ENCODE results near the gene FERMT3. TPM values are rescaled to one million over a fixed set of nuclear protein-coding genes. Genes with fewer than 3 reads are reported as not detected.

The FERMT3 gene
- total RNA-seq, 2 experiments from 2014 or later: 195 to 203 TPM

DNA sequence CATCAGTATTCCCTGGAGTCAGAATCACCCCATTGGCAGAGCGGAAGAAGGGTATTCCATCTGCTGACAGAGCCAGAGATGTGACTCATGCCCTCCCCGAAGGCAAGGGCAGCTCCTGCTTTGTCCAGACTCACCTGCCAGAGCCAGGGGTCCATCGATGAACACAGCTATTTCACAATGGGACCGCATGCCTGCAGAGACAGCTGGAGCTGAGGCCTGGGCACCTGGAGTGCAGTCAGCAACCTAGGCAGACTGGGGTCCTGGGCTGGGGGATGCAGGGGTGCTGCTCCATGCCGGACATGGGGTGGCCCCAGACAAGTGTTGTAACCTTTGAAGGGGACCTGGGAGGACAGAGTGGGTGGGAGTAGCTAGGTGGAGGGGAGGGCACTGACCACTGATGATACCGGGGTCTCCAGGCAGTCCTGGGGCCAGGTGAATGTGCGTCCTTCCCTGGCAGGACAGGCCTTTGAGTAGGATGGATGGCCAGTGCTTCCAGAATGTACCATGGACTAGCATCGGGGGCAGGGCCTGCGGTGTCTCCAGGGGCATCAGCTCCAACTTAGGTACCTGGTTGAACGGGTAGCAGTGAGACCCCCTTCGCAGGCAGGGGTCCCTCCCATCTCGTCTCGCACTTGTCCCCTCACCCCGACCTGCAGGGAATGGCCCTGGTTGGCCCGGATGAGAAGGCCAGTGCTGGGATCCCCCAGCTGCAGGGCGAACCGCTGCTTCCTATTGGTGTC is 17.8 kb downstream of the FERMT3 start:
- Mint-ChIP-seq H3K4me1 (ENCODE audit: low read depth) (peaks cover 21% of the 10 kb centered on the region), H3K9me3 (no peaks in the 10 kb centered on the region), H3K27me3 (no peaks in the 10 kb centered on the region), H3K36me3 (peaks cover 8% of the 10 kb centered on the region), H3K4me3 (peak overlapping the region; percentile 88), H3K27ac (peak overlapping the region; percentile 49)
- intact Hi-C loops (cut with micrococcal nuclease): no loop called here
- no peak for DNase-seq
- CTCF ChIA-PET: interaction anchor here (0.6 to 5.2 kb wide), 4 partner anchors 8 to 107 kb away, joined by 3 to 38 read pairs (median 4); partner anchors contain the start of gene FERMT3
- POLR2A ChIA-PET: interaction anchor here (0.6 to 5.4 kb wide), 7 partner anchors 9 to 1452 kb away, joined by 3 to 66 read pairs (median 3); partner anchors contain the start of gene FERMT3

DNA sequence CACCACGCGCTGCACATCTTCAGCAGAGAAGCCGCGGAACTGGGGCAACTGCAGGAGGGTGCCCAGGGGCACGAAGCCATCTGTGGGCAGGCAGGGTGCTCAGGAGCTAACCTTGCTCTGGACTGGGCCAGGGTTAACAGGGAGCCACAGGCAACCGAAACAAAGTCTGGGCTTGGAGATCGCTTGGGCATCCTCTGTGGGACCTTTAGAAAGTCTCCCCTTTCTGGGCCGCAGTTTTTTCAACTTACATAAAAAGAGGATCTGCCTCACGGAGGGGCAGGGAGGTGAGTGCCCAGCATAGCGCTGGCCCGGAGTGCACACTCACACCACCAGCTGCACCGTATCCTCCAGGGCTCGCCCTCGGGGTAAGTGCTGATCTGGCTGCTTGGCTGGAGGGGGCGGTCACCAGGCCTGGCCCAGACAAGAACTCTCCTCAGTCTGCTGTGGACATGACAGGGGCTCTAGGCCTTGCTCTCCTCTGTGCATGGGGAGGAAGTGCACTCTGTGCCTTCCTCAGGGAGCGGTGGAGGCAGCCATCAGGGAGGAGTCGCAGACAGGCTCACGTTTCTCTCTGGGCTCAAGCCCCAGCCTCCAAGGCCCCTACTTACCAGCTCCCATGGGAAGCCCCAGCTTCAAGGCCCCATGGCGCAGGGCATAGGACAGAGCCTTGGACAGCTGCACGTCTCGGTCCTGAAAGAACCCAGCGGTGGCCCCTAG is 18.5 kb downstream of the FERMT3 start:
- POLR2A ChIA-PET: interaction anchor here (0.9 to 5.4 kb wide), 7 partner anchors 10 to 92 kb away, joined by 3 to 66 read pairs (median 6); partner anchors contain the start of genes FERMT3, PRDX5 and TRMT112
- DNase-seq: no peak
- Mint-ChIP-seq H3K27ac (peak overlapping the region; percentile 83), H3K4me3 (peak overlapping the region; percentile 88), H3K9me3 (no peaks in the 10 kb centered on the region), H3K4me1 (ENCODE audit: low read depth) (peaks cover 27% of the 10 kb centered on the region), H3K27me3 (no peaks in the 10 kb centered on the region), H3K36me3 (peaks cover 7% of the 10 kb centered on the region)
- intact Hi-C loops (cut with micrococcal nuclease): no loop called here
- CTCF ChIA-PET: interaction anchor here (0.6 to 5.2 kb wide), 5 partner anchors 8 to 107 kb away, joined by 3 to 38 read pairs (median 3); partner anchors contain the start of genes FERMT3 and PRDX5

DNA sequence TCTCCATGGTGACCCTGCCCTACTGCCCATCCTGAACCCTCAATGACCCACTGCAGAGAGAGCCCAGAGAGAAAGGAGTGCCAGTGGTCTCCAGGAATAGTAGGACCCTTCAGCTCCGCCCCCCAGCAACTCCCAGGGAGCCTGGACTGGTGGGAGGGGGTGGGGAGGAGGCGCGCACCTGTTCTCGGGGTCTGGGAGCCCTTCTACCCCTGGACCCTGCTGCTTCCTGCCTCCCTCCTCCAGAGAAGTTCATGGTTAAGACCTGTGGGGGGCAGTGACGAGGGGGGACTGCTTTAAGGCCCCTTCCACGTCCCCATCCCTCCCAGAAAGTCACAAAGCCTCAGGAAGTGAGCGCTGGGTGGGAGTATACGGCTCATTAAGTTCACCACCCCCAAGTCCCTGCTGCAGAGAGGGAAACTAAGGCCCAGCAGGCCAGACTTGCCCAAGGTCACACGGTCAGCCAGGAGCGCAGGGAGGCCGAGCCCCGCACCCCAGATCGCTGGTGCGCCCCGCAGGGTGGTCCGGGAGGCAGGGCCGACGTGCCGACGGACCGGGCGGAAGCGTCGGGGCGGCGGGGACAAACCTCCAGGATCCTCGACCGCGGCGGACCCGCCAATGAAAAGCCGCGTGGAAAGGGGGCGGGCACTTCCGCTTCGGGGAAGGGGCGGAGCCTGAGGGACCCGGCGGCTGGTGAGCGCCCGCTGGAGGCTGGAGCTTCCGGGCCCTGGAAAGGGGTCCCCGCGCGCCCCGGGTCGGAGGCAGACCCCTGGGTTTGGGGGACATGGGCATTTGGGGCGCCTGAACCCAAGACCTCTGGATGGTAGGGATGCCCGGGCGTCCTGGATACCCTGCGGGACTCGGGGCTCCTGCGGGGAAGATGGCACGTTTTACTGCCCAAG is 19.3 kb downstream of the FERMT3 start, which contains the start of the genes NUDT22 and TRPT1:
NUDT22 (plus strand) TSS at position 667 of the 899 bp plus-strand sequence. CDS start 379 bp downstream, outside the sequence.
TRPT1 (minus strand) TSS at position 579 of the 899 bp plus-strand sequence; CDS start at position 253, 326 bp downstream.
- H3K27ac Mint-ChIP-seq: peak within 1 kb of the TSS; percentile 84
- intact Hi-C loops (cut with micrococcal nuclease): loop anchor here (1.0 kb wide), 3 partner anchors 14 to 41 kb away; no protein-coding TSS in a partner anchor
- ChIA-PET CTCF (interaction anchor here (0.6 to 5.2 kb wide), 20 partner anchors 8 to 463 kb away, joined by 3 to 38 read pairs (median 3); partner anchors contain the start of genes CATSPERZ, ESRRA, FERMT3 and FKBP2), POLR2A (interaction anchor here (0.9 to 5.4 kb wide), 13 partner anchors 10 to 92 kb away, joined by 3 to 66 read pairs (median 6); partner anchors contain the start of genes BAD, FERMT3, FKBP2 and PPP1R14B)
- H3K4me1 Mint-ChIP-seq (ENCODE audit: low read depth): peaks cover 28% of the 10 kb centered on the region
- peak; percentile 95 for DNase-seq
- no peaks in the 10 kb centered on the region for H3K9me3 Mint-ChIP-seq
- H3K4me3 Mint-ChIP-seq: peak within 1 kb of the TSS; percentile 88
- peaks cover 5% of the 10 kb centered on the region for H3K36me3 Mint-ChIP-seq
- H3K27me3 Mint-ChIP-seq: no peaks in the 10 kb centered on the region

DNA sequence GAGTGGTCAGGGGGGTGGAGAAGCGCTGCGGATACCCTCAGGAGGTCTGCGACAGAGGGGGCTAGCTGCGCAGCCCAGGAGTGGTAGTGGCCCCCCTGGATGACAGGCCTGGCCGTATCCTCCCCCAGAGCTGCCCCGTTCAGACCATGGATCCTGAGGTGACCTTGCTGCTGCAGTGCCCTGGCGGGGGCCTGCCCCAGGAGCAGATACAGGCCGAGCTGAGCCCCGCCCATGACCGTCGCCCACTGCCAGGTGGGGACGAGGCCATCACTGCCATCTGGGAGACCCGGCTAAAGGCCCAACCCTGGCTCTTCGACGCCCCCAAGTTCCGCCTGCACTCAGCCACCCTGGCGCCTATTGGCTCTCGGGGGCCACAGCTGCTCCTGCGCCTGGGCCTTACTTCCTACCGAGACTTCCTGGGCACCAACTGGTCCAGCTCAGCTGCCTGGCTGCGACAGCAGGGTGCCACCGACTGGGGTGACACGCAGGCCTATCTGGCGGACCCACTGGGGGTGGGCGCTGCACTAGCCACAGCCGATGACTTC is 20.1 kb downstream of the FERMT3 start:
- Mint-ChIP-seq H3K4me3 (peak overlapping the region; percentile 88), H3K27ac (peak overlapping the region; percentile 84), H3K36me3 (peaks cover 5% of the 10 kb centered on the region), H3K4me1 (ENCODE audit: low read depth) (peaks cover 31% of the 10 kb centered on the region), H3K27me3 (no peaks in the 10 kb centered on the region), H3K9me3 (no peaks in the 10 kb centered on the region)
- ChIA-PET CTCF (interaction anchor here (0.7 to 5.2 kb wide), 17 partner anchors 7 to 462 kb away, joined by 3 to 38 read pairs (median 3); partner anchors contain the start of genes CATSPERZ, ESRRA, FERMT3 and FKBP2), POLR2A (interaction anchor here (0.7 to 5.4 kb wide), 12 partner anchors 9 to 91 kb away, joined by 3 to 66 read pairs (median 6); partner anchors contain the start of genes BAD, FERMT3, FKBP2 and PPP1R14B)
- intact Hi-C loops (cut with micrococcal nuclease): loop anchor here (1.0 kb wide), 3 partner anchors 14 to 41 kb away; no protein-coding TSS in a partner anchor
- DNase-seq: peak; percentile 81

DNA sequence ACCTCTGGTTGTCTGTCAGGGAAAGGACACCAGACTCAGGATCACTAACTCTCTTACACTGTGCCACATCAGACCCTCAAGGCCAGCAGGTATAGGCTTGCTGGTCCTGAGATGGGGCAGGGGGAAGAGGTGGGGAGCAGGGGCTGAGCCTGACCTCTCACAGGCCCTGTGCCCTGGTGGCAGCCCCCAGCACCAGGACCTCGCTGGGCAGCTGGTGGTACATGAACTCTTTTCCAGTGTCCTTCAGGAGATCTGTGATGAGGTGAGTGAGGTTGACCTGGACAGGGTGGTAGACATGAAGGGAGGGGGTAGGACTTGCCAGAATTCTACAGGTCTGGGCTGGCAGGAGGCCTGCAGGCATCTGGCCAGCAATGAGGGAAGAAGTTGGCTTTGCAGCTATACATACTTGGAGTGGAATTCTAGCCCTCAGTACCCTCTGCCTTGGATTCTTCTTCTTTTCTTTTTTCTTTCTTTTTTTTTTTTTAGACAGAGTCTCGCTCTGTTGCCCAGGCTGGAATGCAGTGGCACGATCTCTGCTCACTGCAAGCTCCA is 21.0 kb downstream of the FERMT3 start:
- ChIA-PET POLR2A (interaction anchor here (0.7 to 5.4 kb wide), 8 partner anchors 10 to 42 kb away, joined by 3 to 66 read pairs (median 8); partner anchors contain the start of genes FERMT3, PPP1R14B and STIP1), CTCF (interaction anchor here (1.0 to 5.2 kb wide), 5 partner anchors 21 to 76 kb away, joined by 3 to 38 read pairs (median 5); partner anchors contain the start of genes CATSPERZ, ESRRA and FERMT3)
- Mint-ChIP-seq H3K36me3 (peaks cover 5% of the 10 kb centered on the region), H3K4me3 (peak overlapping the region; percentile 88), H3K9me3 (no peaks in the 10 kb centered on the region), H3K27ac (peak overlapping the region; percentile 84), H3K27me3 (no peaks in the 10 kb centered on the region), H3K4me1 (ENCODE audit: low read depth) (peaks cover 37% of the 10 kb centered on the region)
- intact Hi-C loops (cut with micrococcal nuclease): no loop called here
- no peak for DNase-seq

DNA sequence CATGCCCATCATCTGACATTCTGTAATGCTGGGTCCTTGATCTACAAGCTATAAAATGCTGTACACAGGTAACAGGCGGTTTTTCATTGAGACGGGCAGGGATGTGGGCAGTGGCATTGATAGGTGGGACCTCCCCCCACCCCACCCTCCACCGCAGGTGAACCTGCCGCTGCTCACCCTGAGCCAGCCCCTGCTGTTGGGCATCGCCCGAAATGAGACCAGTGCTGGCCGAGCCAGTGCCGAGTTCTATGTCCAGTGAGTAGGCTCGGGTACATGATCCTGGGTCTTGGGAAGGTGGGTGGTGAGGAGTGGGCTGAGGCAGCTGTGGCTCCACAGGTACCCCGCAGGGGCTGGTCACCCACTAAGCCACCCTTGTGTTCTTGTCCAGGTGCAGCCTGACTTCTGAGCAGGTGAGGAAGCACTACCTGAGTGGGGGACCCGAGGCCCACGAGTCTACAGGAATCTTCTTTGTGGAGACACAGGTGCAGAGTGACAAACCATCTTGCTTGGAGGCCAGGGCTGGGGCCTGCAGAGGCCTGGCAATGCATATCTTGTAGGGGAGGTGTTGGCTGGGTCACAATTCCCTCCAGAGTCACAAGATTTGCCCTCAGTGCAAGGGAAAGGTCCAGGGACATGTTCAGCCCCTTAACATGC is 22.7 kb downstream of the FERMT3 start:
- Mint-ChIP-seq H3K27ac (peak overlapping the region; percentile 28), H3K36me3 (peaks cover 5% of the 10 kb centered on the region), H3K4me3 (peak overlapping the region; percentile 39), H3K9me3 (no peaks in the 10 kb centered on the region), H3K27me3 (no peaks in the 10 kb centered on the region), H3K4me1 (ENCODE audit: low read depth) (peaks cover 34% of the 10 kb centered on the region)
- CTCF ChIA-PET: interaction anchor here (1.2 kb wide), 1 partner anchor 75 kb away, joined by 3 read pairs; no protein-coding TSS in a partner anchor
- no peak for DNase-seq
- POLR2A ChIA-PET: no interaction called here
- intact Hi-C loops (cut with micrococcal nuclease): no loop called here

DNA sequence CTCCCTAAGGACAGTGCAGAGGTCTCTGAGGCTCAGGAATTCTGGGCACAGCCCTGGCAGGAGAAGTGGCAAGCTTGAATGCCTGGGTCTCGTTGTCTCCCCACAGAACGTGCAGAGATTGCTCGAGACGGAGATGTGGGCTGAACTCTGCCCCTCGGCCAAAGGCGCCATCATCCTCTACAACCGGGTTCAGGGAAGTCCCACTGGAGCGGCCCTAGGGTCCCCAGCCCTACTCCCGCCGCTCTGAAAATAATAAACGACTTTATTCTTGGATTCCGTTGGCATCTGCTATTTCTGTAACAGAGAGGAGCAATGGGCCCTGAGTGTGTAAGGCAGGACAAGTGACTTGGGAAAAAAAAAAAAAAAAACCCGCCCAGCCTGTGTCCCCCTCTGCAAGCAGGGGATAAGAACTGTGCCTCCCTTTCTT is 23.2 kb downstream of the FERMT3 start:
- Mint-ChIP-seq H3K27ac (peak overlapping the region; percentile 80), H3K36me3 (peaks cover 5% of the 10 kb centered on the region), H3K9me3 (no peaks in the 10 kb centered on the region), H3K4me1 (ENCODE audit: low read depth) (peaks cover 33% of the 10 kb centered on the region), H3K27me3 (no peaks in the 10 kb centered on the region), H3K4me3 (peak overlapping the region; percentile 79)
- intact Hi-C loops (cut with micrococcal nuclease): loop anchor here (1.0 kb wide), 2 partner anchors 12 to 22 kb away; partner anchors contain the start of gene FKBP2
- CTCF ChIA-PET: no interaction called here
- DNase-seq: no peak
- POLR2A ChIA-PET: no interaction called here

DNA sequence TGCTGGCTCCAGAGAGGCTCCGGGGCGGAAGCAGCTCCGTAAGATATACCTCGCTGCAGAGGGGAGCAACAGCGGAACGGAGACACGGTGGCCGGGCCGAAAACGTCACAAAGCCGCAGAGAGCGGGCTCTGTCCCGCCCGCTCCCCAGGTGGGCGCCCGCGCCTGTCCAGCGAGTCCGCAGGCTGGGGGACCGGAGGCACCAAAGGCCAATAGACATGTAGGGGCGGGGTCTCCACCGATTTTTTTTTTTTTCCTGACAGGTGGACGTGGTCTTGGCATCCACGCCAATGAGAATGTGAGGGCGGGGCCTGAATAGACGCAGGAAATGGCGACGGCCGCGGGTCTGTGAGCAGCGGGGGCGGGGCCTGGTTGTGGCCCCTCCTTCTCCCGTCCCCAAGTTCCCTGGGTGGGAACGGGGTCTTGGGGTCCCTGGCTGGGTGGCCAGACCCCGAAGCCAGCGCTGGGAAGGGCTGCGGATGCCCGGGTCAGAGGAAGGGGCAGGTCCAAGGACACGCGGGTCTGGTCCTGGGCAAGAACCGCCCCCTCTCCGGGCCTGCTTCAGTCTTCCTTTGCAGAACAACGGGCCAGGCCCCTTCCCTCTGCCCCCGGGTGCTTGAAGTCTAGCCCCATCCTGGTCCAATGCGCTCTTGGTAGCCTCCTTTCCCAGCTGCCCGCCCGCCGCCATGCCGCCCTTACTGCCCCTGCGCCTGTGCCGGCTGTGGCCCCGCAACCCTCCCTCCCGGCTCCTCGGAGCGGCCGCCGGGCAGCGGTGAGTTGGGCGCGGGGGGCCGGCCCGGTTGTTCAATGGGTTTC is 23.9 kb downstream of the FERMT3 start, which contains the start of gene DNAJC4:
DNAJC4 (plus strand) TSS at position 378 of the 814 bp plus-strand sequence; CDS start at position 685, 307 bp downstream.
- H3K4me3 Mint-ChIP-seq: peak within 1 kb of the TSS; percentile 79
- peaks cover 7% of the 10 kb centered on the region for H3K36me3 Mint-ChIP-seq
- CTCF ChIA-PET: no interaction called here
- H3K4me1 Mint-ChIP-seq (ENCODE audit: low read depth): peaks cover 33% of the 10 kb centered on the region
- H3K27ac Mint-ChIP-seq: peak within 1 kb of the TSS; percentile 80
- POLR2A ChIA-PET: no interaction called here
- H3K27me3 Mint-ChIP-seq: no peaks in the 10 kb centered on the region
- no peaks in the 10 kb centered on the region for H3K9me3 Mint-ChIP-seq
- intact Hi-C loops (cut with micrococcal nuclease): loop anchor here (1.0 kb wide), 2 partner anchors 11 to 23 kb away; partner anchors contain the start of gene FKBP2
- peak; percentile 92 for DNase-seq

DNA sequence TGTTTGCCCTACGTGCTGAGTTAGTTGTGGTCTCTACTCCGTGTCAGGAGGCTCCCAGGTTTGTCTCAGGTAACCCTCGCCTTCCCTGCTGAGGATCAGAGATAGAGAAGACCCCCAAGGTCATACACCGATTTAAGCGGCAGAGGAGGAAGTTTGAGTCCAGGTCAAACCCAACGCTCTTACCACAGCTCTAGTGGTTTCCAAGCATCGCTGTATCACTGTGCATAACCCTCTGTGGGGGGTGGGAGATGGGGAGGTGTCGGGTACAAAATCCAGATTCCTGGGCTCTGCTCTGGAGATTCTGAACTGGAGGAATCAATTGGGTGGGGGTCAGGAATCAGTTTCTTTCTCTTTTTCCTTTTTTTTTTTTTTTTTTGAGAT is 24.5 kb downstream of the FERMT3 start:
- intact Hi-C loops (cut with micrococcal nuclease): loop anchor here (1.0 kb wide), 2 partner anchors 10 to 24 kb away; partner anchors contain the start of gene FKBP2
- no peak for DNase-seq
- Mint-ChIP-seq H3K27ac (peak overlapping the region; percentile 80), H3K4me3 (peak overlapping the region; percentile 79), H3K4me1 (ENCODE audit: low read depth) (peaks cover 38% of the 10 kb centered on the region), H3K9me3 (no peaks in the 10 kb centered on the region), H3K27me3 (no peaks in the 10 kb centered on the region), H3K36me3 (peaks cover 7% of the 10 kb centered on the region)
- ChIA-PET CTCF (no interaction called here), POLR2A (no interaction called here)

Measured in activated CD4-positive, alpha-beta memory T cell treated with anti-CD3 and anti-CD28 coated beads for 36 hours (primary cell).